GM23338 (cell line): Measurements from ENCODE around the gene TELO2. TPM values are rescaled to one million over a fixed set of nuclear protein-coding genes. Genes with fewer than 3 reads are reported as not detected.

Source experiments
- ATAC-seq: fragments of 200-7000 bp; cut with Tn5 transposase; 3 replicates; pipeline ENCODE4 v1.9.1; 2020
- DNase-seq: peaks from one replicate; pipeline ENCODE4 v3.0.0-alpha.2; 2015; ENCODE audit warnings: low spot score
- H2AFZ ChIP-seq: fragments of 200-600 bp; sonication (generic); 2 replicates; pipeline ENCODE4 v1.8.0; 2016; ENCODE audit warnings: antibody characterized with exemption, mild to moderate bottlenecking, moderate library complexity
- H3F3A ChIP-seq: fragments of 200-600 bp; sonication (generic); replicated peaks from 2 replicates; pipeline ENCODE4 v1.8.0; 2017; ENCODE audit warnings: antibody characterized with exemption, mixed run types, low read depth
- H3K27ac ChIP-seq: fragments of 200-600 bp; sonication (generic); 2 replicates; pipeline ENCODE4 v1.6.1; 2016; ENCODE audit warnings: low read depth
- H3K27me3 ChIP-seq: fragments of 200-600 bp; sonication (generic); 2 replicates; pipeline ENCODE4 v1.8.0; 2016; ENCODE audit warnings: mild to moderate bottlenecking, mixed run types, moderate library complexity; ENCODE audit not compliant: insufficient read depth
- H3K36me3 ChIP-seq: fragments of 200-600 bp; sonication (generic); 2 replicates; pipeline ENCODE4 v1.8.0; 2016; ENCODE audit warnings: mild to moderate bottlenecking; ENCODE audit not compliant: insufficient read depth
- H3K4me1 ChIP-seq: fragments of 200-600 bp; sonication (generic); 2 replicates; pipeline ENCODE4 v1.8.0; 2016; ENCODE audit warnings: mild to moderate bottlenecking, moderate library complexity; ENCODE audit not compliant: insufficient read depth
- H3K4me2 ChIP-seq: fragments of 200-600 bp; sonication (generic); 2 replicates; pipeline ENCODE4 v1.7.1; 2017; ENCODE audit warnings: mixed run types
- H3K4me3 ChIP-seq: fragments of 200-600 bp; sonication (generic); 2 replicates; pipeline ENCODE4 v1.6.1; 2016; ENCODE audit warnings: mixed run types
- H3K79me2 ChIP-seq: fragments of 200-600 bp; sonication (generic); replicated peaks from 2 replicates; pipeline ENCODE4 v1.8.0; 2017; ENCODE audit warnings: mild to moderate bottlenecking; ENCODE audit not compliant: insufficient read depth
- H3K9me2 ChIP-seq: fragments of 200-600 bp; sonication (generic); 2 replicates; pipeline ENCODE4 v1.8.0; 2017; ENCODE audit not compliant: insufficient read depth
- H4K20me1 ChIP-seq: fragments of 200-600 bp; sonication (generic); replicated peaks from 2 replicates; pipeline ENCODE4 v1.8.0; 2017; ENCODE audit warnings: mild to moderate bottlenecking; ENCODE audit not compliant: insufficient read depth
- H3K27ac Mint-ChIP-seq: 2 replicates; pipeline ENCODE4 v1.8.0; 2020; ENCODE audit warnings: inconsistent platforms, mild to moderate bottlenecking, moderate library complexity, mixed read lengths
- H3K27me3 Mint-ChIP-seq: 3 replicates; pipeline ENCODE4 v1.8.0; 2022; ENCODE audit warnings: low read depth, mild to moderate bottlenecking, moderate library complexity, mixed read lengths, inconsistent platforms; ENCODE audit not compliant: insufficient read depth, poor library complexity
- H3K36me3 Mint-ChIP-seq: 3 replicates; pipeline ENCODE4 v1.8.0; 2021; ENCODE audit warnings: low read depth, mild to moderate bottlenecking, inconsistent platforms, moderate library complexity, mixed read lengths
- H3K4me1 Mint-ChIP-seq: 3 replicates; pipeline ENCODE4 v1.8.0; 2020; ENCODE audit warnings: mild to moderate bottlenecking, inconsistent platforms, mixed read lengths
- H3K4me3 Mint-ChIP-seq: 3 replicates; pipeline ENCODE4 v1.8.0; 2021; ENCODE audit warnings: moderate library complexity, mild to moderate bottlenecking, inconsistent platforms, mixed read lengths
- H3K9me3 Mint-ChIP-seq: 3 replicates; pipeline ENCODE4 v1.8.0; 2020; ENCODE audit warnings: moderate library complexity, mild to moderate bottlenecking, inconsistent platforms, mixed read lengths
- CREB1 ChIP-seq: fragments of 250-450 bp; sonication (Bioruptor Pico); IDR thresholded peaks from 2 replicates; pipeline ENCODE4 v1.5.0; 2020; ENCODE audit warnings: low read depth, mild to moderate bottlenecking, moderate library complexity
- EZH2 ChIP-seq: fragments of 200-600 bp; sonication (generic); IDR thresholded peaks from one replicate; pipeline ENCODE4 v1.8.0; 2017; ENCODE audit warnings: antibody characterized with exemption, mild to moderate bottlenecking, low read depth; ENCODE audit not compliant: unreplicated experiment
- EZH2phosphoT487 ChIP-seq: fragments of 200-600 bp; sonication (generic); IDR thresholded peaks from one replicate; pipeline ENCODE4 v1.8.1; 2018; ENCODE audit warnings: antibody characterized with exemption; ENCODE audit not compliant: unreplicated experiment
- JUNB ChIP-seq: IDR thresholded peaks from one replicate; pipeline ENCODE4 v1.6.1; 2016; ENCODE audit warnings: antibody characterized with exemption; ENCODE audit not compliant: unreplicated experiment
- NANOG ChIP-seq: IDR thresholded peaks from 2 replicates; pipeline ENCODE4 v1.6.1; 2016; ENCODE audit warnings: antibody characterized with exemption, borderline replicate concordance
- POLR2AphosphoS5 ChIP-seq: IDR thresholded peaks from 2 replicates; pipeline ENCODE4 v1.6.1; 2016; ENCODE audit warnings: antibody characterized with exemption, low read depth
- STAT1 ChIP-seq: IDR thresholded peaks from one replicate; pipeline ENCODE4 v1.6.1; 2016; ENCODE audit warnings: antibody characterized with exemption; ENCODE audit not compliant: unreplicated experiment
- ZNF114 ChIP-seq: fragments of 250-450 bp; sonication (Bioruptor Pico); IDR thresholded peaks from 2 replicates; pipeline ENCODE4 v1.5.0; 2020; ENCODE audit warnings: mild to moderate bottlenecking, moderate library complexity
- polyA plus RNA-seq: library from polyadenylated mRNA; unstranded; fragments of >200 nt; fragmentation: Nextera tagmentation; extraction: Ambion mirVana; gene quantifications from 2 replicates; pipeline ENCODE4 v1.2.1, GENCODE V29; 2016
- total RNA-seq: library from RNA; depleted of rRNA; stranded (reverse); fragments of >200 nt; shearing (Covaris generic); gene quantifications from 2 replicates; pipeline ENCODE4 v1.2.3, GENCODE V29; 2014
- TF ChIP-seq, protein P1 (sequence below): IDR thresholded peaks from 2 replicates; pipeline ENCODE4 v1.6.1; 2016; ENCODE audit warnings: antibody characterized with exemption
- TF ChIP-seq, protein P2 (sequence below): fragments of 250-450 bp; sonication (Bioruptor Pico); IDR thresholded peaks from 2 replicates; pipeline ENCODE4 v1.5.0; 2020; ENCODE audit warnings: mild to moderate bottlenecking, moderate library complexity
- TF ChIP-seq, protein P3 (sequence below): IDR thresholded peaks from one replicate; pipeline ENCODE4 v1.6.1; 2018; ENCODE audit warnings: antibody characterized with exemption; ENCODE audit not compliant: unreplicated experiment
- TF ChIP-seq, protein P4 (sequence below), 2 experiments: fragments of 200-600 bp in 1 of 2; sonication (generic) in 1 of 2; conservative IDR thresholded peaks; 2 replicates each; pipeline versions ENCODE4 v1.5.1 to v1.6.1; 2016 to 2017; ENCODE audit warnings: antibody characterized with exemption in 2 of 2, low read depth in 2 of 2, mild to moderate bottlenecking in 2 of 2, moderate library complexity in 1 of 2

TELO2 gene
- total and polyA plus RNA-seq, 2 experiments from 2014 or later = 45.4 to 76.0 TPM

DNA sequence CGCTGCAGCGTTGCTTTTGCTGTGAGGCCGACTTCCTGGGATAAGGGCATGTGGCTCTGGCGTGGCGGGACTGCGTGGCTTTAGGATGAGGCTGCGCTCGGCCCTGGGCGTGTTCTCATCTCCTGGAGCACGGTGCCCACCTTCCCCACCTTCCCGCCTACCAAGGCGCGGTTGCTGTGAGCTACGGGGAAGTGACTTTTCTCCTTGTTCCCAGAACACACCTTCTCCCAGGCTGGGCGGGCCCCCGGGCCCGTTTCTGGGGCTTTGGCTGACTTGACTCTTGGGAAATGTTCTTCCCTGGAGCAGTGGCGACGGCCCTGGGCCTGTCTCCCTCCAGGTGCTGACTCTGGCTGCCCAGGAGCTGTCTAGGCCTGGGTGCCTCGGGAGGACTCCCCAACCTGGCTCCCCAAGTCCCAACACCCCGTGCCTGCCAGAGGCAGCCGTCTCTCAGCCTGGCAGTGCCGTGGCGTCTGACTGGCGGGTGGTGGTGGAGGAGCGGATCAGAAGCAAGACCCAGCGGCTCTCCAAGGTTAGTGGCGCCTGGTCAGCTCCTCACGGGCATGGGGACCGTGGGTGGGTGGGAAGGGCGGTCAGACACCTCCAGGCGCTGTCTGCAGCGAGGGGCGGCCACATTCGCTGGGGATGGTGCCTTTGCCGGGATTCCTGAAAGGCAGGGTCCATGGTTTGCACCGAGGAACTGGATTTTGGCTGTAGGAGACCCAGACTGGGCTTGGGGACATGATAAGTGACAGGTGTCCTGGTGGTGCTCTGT is 12.1 kb downstream of the TELO2 start:
- peaks cover 7% of the 10 kb centered on the region for H3K27me3 Mint-ChIP-seq
- H3K4me1 ChIP-seq = no peaks in the 10 kb centered on the region
- H3K36me3 Mint-ChIP-seq = peaks cover 25% of the 10 kb centered on the region
- no peak overlapping the region for H3K4me2 ChIP-seq
- no peaks in the 10 kb centered on the region for H3K27me3 ChIP-seq
- no peaks in the 10 kb centered on the region for H3F3A ChIP-seq
- no peak for ATAC-seq
- no peak overlapping the region for H3K4me3 ChIP-seq
- H3K27ac ChIP-seq = no peak overlapping the region
- H3K36me3 ChIP-seq = 0 out of 2 replicates have a peak, but pooled peaks cover 5% of the 10 kb centered on the region
- no peak overlapping the region for H3K4me3 Mint-ChIP-seq
- TF ChIP-seq, protein P1, sequence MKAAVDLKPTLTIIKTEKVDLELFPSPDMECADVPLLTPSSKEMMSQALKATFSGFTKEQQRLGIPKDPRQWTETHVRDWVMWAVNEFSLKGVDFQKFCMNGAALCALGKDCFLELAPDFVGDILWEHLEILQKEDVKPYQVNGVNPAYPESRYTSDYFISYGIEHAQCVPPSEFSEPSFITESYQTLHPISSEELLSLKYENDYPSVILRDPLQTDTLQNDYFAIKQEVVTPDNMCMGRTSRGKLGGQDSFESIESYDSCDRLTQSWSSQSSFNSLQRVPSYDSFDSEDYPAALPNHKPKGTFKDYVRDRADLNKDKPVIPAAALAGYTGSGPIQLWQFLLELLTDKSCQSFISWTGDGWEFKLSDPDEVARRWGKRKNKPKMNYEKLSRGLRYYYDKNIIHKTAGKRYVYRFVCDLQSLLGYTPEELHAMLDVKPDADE = no peak
- TF ChIP-seq EZH2 (no peak), CREB1 (no peak), POLR2AphosphoS5 (no peak), NANOG (no peak), ZNF114 (CRISPR knock-in tag) (no peak), STAT1 (no peak), JUNB (no peak), EZH2phosphoT487 (no peak)
- TF ChIP-seq, protein P2, sequence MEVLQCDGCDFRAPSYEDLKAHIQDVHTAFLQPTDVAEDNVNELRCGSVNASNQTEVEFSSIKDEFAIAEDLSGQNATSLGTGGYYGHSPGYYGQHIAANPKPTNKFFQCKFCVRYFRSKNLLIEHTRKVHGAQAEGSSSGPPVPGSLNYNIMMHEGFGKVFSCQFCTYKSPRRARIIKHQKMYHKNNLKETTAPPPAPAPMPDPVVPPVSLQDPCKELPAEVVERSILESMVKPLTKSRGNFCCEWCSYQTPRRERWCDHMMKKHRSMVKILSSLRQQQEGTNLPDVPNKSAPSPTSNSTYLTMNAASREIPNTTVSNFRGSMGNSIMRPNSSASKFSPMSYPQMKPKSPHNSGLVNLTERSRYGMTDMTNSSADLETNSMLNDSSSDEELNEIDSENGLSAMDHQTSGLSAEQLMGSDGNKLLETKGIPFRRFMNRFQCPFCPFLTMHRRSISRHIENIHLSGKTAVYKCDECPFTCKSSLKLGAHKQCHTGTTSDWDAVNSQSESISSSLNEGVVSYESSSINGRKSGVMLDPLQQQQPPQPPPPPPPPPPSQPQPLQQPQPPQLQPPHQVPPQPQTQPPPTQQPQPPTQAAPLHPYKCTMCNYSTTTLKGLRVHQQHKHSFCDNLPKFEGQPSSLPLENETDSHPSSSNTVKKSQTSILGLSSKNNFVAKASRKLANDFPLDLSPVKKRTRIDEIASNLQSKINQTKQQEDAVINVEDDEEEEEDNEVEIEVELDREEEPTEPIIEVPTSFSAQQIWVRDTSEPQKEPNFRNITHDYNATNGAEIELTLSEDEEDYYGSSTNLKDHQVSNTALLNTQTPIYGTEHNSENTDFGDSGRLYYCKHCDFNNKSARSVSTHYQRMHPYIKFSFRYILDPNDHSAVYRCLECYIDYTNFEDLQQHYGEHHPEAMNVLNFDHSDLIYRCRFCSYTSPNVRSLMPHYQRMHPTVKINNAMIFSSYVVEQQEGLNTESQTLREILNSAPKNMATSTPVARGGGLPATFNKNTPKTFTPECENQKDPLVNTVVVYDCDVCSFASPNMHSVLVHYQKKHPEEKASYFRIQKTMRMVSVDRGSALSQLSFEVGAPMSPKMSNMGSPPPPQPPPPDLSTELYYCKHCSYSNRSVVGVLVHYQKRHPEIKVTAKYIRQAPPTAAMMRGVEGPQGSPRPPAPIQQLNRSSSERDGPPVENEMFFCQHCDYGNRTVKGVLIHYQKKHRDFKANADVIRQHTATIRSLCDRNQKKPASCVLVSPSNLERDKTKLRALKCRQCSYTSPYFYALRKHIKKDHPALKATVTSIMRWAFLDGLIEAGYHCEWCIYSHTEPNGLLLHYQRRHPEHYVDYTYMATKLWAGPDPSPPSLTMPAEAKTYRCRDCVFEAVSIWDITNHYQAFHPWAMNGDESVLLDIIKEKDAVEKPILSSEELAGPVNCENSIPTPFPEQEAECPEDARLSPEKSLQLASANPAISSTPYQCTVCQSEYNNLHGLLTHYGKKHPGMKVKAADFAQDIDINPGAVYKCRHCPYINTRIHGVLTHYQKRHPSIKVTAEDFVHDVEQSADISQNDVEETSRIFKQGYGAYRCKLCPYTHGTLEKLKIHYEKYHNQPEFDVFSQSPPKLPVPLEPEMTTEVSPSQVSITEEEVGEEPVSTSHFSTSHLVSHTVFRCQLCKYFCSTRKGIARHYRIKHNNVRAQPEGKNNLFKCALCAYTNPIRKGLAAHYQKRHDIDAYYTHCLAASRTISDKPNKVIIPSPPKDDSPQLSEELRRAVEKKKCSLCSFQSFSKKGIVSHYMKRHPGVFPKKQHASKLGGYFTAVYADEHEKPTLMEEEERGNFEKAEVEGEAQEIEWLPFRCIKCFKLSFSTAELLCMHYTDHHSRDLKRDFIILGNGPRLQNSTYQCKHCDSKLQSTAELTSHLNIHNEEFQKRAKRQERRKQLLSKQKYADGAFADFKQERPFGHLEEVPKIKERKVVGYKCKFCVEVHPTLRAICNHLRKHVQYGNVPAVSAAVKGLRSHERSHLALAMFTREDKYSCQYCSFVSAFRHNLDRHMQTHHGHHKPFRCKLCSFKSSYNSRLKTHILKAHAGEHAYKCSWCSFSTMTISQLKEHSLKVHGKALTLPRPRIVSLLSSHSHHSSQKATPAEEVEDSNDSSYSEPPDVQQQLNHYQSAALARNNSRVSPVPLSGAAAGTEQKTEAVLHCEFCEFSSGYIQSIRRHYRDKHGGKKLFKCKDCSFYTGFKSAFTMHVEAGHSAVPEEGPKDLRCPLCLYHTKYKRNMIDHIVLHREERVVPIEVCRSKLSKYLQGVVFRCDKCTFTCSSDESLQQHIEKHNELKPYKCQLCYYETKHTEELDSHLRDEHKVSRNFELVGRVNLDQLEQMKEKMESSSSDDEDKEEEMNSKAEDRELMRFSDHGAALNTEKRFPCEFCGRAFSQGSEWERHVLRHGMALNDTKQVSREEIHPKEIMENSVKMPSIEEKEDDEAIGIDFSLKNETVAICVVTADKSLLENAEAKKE = no peak
- TF ChIP-seq, protein P3, sequence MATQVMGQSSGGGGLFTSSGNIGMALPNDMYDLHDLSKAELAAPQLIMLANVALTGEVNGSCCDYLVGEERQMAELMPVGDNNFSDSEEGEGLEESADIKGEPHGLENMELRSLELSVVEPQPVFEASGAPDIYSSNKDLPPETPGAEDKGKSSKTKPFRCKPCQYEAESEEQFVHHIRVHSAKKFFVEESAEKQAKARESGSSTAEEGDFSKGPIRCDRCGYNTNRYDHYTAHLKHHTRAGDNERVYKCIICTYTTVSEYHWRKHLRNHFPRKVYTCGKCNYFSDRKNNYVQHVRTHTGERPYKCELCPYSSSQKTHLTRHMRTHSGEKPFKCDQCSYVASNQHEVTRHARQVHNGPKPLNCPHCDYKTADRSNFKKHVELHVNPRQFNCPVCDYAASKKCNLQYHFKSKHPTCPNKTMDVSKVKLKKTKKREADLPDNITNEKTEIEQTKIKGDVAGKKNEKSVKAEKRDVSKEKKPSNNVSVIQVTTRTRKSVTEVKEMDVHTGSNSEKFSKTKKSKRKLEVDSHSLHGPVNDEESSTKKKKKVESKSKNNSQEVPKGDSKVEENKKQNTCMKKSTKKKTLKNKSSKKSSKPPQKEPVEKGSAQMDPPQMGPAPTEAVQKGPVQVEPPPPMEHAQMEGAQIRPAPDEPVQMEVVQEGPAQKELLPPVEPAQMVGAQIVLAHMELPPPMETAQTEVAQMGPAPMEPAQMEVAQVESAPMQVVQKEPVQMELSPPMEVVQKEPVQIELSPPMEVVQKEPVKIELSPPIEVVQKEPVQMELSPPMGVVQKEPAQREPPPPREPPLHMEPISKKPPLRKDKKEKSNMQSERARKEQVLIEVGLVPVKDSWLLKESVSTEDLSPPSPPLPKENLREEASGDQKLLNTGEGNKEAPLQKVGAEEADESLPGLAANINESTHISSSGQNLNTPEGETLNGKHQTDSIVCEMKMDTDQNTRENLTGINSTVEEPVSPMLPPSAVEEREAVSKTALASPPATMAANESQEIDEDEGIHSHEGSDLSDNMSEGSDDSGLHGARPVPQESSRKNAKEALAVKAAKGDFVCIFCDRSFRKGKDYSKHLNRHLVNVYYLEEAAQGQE = no peak
- TF ChIP-seq, protein P4, sequence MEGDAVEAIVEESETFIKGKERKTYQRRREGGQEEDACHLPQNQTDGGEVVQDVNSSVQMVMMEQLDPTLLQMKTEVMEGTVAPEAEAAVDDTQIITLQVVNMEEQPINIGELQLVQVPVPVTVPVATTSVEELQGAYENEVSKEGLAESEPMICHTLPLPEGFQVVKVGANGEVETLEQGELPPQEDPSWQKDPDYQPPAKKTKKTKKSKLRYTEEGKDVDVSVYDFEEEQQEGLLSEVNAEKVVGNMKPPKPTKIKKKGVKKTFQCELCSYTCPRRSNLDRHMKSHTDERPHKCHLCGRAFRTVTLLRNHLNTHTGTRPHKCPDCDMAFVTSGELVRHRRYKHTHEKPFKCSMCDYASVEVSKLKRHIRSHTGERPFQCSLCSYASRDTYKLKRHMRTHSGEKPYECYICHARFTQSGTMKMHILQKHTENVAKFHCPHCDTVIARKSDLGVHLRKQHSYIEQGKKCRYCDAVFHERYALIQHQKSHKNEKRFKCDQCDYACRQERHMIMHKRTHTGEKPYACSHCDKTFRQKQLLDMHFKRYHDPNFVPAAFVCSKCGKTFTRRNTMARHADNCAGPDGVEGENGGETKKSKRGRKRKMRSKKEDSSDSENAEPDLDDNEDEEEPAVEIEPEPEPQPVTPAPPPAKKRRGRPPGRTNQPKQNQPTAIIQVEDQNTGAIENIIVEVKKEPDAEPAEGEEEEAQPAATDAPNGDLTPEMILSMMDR (conservative IDR thresholded peaks at IDR 0.05; ENCODE audit: low read depth in 2 of 2) = no peak
- no peaks in the 10 kb centered on the region for H3K79me2 ChIP-seq
- no peak overlapping the region for H2AFZ ChIP-seq
- H3K9me2 ChIP-seq = no peaks in the 10 kb centered on the region
- H3K27ac Mint-ChIP-seq = no peak overlapping the region
- H3K9me3 Mint-ChIP-seq = no peaks in the 10 kb centered on the region
- no peak for DNase-seq
- H3K4me1 Mint-ChIP-seq = no peaks in the 10 kb centered on the region
- 0 out of 2 replicates have a peak, but pooled peaks cover 4% of the 10 kb centered on the region for H4K20me1 ChIP-seq
